Activated CD4-positive, CD25-positive, alpha-beta regulatory T cell treated with anti-CD3 and anti-CD28 coated beads, Interleukin-2, amount 50 U/mL, for 72 hours (primary cell): Measurements from ENCODE around the gene PHF13.
"Not testable (repeated sequence)": the region's sequence is repeated elsewhere in the genome, so short reads cannot be mapped to it uniquely, and the experiment has no call there.

Experiments
- DNase-seq: peaks from one replicate; pipeline ENCODE4 v3.0.0; 2021

PHF13 gene

DNA sequence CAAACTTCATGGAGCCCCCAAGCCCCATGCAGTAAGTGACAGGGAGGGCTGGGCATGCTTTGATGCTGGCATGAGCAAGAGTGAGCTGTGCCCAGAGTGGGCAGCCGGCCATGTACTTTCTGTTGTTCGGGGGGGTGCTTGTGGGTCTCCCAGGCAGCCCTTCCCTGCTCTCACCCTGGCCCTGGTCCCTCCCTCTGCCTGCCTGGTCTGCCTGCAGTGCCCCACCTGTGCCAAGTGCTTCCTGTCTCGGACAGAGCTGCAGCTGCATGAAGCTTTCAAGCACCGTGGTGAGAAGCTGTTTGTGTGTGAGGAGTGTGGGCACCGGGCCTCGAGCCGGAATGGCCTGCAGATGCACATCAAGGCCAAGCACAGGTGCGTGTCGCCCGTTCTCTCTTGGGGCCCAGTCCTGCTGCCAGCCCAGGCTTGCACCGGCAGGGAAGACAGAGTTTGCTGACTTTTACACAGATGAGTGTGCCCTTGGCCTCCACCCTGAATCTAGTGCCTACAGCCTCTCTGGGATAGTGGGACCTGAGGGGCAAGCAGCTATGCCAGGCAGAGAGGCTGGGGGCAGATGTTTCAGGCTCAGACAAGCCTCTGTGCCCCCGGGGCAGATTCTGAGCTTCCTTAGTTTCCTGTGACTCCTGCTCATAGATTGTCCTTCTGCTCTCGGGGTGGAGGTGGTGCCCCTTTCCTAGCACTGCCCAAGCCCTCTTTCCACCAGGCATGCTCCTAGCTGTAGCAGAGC, 26.1 kb upstream of the PHF13 start:
- DNase-seq: no peak

DNA sequence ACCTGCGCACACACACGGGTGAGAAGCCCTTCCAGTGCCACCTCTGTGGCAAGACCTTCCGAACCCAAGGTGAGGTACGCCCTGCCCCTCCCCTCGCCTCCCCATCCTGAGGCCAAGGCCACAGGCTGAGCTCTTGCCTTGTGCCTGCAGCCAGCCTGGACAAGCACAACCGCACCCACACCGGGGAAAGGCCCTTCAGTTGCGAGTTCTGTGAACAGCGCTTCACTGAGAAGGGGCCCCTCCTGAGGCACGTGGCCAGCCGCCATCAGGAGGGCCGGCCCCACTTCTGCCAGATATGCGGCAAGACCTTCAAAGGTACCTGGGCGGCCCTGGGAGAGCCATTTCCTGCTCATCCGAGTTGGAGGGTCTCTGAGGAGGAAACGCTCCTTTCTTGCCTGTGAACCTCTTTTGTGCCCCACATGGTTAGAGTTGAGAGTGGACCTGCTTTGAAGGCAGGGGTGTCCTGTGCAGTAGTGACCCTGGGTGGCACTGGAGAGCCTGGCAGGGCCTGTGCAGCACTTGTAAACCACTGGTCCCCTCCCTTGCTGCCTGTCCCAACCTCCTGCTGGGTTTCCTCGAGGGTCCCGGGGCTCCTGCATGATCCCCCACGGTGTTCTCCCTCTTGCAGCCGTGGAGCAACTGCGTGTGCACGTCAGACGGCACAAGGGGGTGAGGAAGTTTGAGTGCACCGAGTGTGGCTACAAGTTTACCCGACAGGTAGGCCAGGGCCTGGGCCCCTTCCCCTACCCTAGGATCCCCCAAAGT, 25.2 kb upstream of the PHF13 start:
- no peak for DNase-seq

DNA sequence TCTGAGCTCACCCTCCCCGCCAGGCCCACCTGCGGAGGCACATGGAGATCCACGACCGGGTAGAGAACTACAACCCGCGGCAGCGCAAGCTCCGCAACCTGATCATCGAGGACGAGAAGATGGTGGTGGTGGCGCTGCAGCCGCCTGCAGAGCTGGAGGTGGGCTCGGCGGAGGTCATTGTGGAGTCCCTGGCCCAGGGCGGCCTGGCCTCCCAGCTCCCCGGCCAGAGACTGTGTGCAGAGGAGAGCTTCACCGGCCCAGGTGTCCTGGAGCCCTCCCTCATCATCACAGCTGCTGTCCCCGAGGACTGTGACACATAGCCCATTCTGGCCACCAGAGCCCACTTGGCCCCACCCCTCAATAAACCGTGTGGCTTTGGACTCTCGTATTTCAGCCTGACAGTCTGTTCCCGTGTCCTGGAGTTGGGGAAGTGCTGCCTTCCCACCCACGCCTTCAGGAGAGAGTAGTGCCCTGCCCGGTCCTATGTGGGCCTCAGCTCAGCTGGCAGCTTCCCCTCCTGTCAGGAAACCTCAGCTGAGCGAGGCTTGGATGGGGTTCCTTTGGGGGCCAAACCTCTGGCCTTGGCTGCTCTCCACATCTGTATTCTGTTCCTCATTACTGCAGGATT, 24.5 kb upstream of the PHF13 start:
- no peak for DNase-seq

DNA sequence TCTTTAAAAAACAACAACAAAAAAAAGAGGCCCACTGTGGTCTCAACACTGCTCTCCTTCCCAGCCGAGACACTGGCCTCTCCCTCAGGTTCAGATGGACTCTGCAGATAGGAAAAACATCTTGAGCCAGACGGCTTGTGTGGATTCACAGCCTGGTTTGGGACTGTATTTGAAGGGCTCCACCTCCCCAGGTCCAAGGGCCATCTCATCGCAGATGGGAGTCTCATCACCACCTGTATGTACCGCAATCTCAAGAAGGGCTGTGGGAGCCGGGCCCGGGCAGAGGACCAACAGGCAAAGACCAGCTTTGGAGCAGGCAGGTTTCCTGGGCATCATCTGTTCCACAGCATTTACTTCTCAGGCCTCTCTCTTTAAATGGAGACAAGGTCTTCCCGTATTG, 23.5 kb upstream of the PHF13 start:
- DNase-seq: no peak

DNA sequence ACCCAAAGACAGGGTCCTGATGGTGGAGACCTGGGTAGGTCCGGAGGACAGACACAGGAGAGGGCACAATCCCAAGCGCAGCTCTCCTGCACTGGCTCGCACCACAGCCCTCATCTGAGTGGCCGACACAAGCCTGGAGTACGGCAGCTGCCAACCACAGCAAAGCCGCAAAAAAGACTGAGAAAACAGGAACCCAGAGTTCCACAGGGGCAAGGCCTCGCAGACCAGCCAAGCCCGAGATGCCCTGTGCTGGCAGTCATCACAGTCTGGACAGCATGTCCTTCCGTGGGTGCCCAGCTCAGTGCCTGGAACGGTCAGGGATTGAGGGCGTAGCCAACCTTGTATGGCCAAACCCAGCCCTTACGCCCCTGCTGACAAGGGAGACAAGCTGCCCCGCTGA, 22.3 kb upstream of the PHF13 start:
- DNase-seq: no peak

DNA sequence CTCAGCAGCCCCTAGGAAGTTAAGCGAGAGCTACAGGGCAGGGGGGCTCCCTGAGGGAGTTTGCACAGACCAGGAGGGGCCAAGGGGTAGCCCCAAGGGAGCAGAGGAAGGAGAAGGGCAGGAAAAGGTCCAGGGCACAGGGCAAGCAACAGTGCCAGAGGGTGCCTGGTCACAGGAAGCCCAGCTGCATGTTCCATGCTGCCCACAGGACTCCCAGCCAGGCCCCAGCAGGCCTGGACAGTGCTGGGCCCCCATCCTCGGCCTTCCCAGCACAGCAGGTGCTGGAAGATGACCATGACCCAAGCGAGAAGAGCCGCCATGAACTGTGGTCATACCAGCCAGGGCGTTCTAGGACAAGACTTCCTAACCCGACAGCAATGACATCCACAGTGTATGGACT, 21.9 kb upstream of the PHF13 start:
- DNase-seq: no peak

DNA sequence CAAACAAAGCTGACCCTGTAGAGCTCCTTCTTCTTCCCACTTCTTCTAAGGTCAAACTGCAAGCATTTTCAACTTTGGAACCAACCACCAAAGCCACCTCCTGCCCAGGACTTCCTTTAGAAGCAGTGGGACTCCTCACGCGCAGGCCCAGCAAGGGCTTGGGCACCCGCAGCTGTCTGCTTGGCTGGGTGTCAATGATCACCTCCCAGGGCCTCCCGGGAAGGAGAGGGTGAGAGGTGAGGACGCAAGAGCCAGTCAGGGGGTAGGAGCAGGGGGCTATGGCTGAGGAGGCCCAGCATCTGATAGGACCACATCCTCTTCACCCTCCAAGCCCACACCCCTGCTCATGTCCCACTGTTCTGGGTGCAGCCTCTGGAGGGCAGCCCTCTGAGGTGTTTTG, 21.1 kb upstream of the PHF13 start:
- no peak for DNase-seq

GRCh38 chr1:6592865-6593593, 20.5 kb upstream of the PHF13 start:
- no peak for DNase-seq

- DNase-seq: no peak
Measured at GRCh38 chr1:6593810-6594209, 19.7 kb upstream of the PHF13 start.

- DNase-seq: no peak
Measured at GRCh38 chr1:6594977-6595740, 18.4 kb upstream of the PHF13 start.

- DNase-seq: no peak
Measured at GRCh38 chr1:6596351-6596750, 17.2 kb upstream of the PHF13 start.

DNA sequence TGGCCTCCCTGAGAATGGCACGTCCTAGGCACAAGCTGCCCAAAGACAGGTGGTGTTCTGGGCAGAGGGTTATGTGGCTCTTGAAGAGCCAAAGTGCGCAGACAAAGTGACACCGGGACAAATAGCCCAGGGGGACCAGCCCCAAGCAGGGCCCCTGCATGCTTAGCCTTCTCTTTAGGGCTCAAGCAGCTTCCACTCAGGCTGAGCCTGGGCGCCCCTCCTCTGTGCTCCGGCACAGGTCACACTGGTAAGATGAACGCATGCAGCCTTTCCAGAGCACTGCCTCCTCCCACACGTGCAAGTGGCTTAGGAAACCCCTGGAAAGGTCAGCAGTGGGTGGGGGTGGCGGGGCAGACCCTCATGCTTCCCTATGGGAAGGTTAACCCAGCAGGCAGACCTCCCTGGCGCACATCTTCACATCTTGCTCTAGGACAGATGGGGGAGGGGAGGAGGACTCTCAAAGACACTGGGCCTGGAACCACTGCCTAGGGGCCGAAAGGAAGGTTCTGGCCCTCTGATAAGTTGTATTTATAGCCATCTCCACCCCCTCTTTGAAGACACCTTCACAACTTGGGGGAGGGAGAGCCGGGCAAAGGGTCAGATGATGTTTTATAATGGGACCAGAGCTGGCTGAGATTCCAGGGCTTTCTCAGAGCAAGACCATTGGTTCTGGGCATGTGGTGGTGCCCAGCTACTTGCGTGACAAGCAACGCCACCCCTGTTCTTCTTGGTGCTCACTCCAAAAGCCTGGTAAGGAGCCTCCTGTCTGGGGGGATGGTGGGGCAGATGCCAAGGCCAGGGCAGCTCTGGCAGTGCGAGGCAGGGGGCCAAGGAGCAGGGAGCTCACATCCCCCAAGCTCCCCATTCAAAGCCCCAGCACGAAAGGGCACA, 16.4 kb upstream of the PHF13 start:
- no peak for DNase-seq

- no peak for DNase-seq
Measured at GRCh38 chr1:6597777-6598131, 15.8 kb upstream of the PHF13 start.

DNA sequence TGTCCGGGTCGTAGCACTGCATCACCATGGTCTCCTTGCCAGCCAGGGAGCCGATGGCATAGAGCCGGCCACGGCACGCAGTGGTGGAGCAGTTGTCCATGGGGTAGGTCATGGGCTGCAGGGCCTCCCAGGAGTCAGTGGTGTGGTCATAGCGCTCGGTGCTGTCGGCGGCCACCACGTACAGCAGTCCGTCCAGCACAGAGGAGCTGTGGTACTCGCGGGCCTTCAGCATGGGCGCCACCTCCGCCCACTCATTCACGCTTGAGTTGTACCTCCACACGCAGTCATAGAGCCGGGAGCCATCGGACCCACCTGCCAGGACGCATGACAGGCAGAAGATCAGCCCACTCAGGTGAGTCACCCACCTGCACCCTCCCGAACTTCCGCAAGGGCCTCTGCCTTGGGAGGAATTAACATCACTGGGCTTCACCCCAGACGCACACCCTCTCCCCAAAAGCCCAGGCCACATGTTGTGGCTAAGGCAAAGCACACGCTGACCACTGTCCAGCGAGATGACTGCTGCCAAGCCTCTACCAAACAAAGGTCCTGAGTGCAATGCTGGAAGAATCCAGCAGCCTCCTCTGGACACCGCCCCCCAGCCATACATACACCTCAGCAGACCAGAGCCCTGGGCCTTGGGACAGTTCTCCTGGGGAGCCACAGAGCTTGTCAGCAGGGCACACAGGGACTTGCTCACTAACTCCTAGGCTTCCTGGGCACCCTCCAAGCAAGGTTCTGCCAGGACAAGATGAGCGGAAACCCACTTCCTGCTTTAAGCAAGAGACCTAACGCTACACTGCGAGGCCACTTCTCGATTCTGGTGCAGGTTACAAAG, 14.2 kb upstream of the PHF13 start:
- DNase-seq: no peak

DNA sequence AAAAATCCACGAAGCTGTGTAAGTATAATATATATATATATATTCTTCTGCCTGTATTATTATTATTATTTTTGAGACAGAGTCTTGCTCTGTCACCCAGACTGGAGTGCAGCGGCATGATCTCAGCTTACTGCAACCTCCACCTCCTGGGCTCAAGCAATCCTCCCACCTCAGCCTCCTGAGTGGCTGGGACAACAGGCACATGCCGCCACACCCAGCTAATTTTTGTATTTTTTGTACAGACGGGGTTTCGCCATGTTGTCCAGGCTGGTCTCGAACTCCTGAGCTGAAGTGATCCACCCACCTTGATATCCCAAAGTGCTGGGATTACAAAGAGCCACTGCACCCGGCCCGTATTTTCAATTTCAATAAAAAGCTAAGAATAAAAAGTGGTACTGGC, 13.5 kb upstream of the PHF13 start:
- DNase-seq: not testable (repeated sequence)

DNA sequence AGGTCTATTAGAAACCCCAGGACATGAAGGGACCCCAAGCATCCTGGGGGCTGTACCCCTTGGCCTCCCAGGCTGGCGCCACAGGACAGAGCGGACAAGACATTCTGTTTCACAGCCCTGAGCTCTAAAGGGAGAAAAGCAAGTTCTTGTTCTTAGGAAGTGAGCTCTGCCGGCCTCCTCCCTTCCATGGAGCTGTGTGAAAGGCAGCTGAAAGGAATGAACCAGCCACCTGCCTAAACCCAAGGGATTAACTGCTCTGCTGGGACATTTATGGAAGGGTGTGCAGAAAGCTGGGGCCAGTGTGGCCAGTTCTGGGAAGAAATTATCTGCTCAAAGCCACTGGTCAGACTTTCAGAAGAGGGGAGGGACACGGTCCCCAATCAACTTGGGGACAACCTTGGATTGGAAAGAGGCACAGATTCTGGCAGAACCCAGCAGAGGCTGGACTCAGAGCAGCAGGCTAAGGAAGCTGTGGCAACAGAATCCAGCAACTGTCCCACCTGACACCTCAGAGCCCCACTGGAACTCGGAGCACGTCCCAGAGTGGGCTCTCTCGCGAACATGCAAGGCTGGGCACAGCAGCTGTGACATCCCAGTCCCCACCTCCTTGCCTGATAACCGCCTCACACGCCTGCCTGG, 13.0 kb upstream of the PHF13 start:
- DNase-seq: no peak

DNA sequence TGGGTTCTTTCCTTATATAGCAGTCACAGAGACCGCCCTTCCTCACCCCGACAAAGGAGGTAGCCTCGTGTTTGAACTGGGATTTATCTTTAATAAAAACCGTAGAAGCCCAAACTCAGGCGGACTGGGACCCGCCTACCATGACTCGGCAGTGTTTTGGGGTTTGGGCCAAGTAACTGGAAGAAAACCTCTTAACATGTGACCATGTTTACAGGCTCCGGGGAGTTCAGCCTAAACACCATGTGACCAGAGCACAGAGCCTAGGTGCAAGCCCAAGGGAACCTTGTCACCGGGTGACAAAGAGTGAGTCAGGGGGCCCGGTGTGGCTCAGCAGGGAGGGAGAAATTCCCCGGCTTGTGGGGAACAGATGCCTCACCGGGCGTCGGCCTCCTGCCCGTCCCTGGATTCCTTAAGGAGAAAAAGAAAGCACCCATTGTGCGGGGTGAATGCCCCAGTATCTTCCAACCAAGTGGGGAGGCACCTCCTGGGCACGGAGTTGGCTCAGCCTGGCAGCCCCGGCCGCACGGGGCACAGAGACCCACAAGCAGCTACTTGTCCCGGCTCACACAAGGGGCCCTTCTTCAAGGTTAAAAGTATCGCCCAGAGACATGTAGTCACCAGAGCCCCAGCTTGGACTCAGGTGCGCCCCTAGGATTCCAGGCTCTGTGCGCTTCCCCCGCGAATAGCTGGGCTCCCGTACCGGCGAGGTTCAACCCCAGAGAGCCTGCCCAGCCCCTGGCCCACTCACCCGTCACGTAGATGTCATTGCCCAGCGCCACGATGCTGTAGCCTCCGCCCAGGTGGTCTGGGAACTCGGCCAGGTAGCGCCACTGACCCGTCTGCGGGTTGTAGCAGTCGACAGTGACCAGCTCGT, 12.2 kb upstream of the PHF13 start:
- peak; percentile 76 for DNase-seq

DNA sequence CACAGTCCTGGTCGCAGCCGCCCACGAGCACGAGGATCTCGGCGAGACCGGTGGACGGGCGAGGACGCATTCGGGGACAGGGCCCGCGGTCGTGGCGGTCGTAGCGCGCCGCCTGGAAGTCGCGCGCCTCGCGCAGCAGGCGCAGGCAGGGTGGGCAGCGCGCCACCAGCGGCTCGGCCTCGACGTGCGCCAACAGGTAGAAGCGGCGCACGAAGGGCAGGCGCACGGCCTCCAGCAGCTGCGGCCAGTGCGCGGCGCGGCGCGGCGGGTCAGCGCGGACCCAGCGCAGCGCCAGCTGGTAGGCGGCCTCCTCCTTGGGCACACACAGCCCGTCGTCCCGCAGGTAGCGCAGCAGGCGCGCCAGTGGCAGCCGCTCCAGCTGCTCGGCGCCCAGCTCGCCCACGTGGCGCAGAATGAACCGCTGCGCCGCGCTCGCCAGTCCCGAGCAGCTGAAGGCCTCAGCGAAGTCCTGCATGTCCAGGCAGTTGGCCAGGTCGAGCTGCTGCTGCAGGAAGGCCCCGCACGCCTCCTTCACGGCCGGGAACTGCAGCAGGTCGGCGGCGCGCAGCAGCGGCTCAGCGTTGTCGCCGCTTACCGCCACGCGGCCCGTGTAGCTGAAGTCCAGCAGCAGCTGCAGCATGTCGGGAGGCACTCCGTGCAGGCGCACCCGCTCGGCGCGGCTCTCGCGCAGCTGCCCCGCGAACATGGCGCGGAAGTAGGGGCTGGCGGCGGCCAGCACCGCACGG, 11.4 kb upstream of the PHF13 start:
- no peak for DNase-seq
